Thoracic aorta (tissue), 2 donors: Measurements from ENCODE around the gene TOR1B. TPM values are rescaled to one million over a fixed set of nuclear protein-coding genes. Genes with fewer than 3 reads are reported as not detected.

Experiments used
- ATAC-seq: fragments of 150-250 bp; one replicate; pipeline ENCODE4 v1.8.0; 2017; ENCODE audit warnings: low read depth; ENCODE audit not compliant: insufficient number of reproducible peaks, low FRiP score
- DNase-seq: peaks from one replicate; pipeline ENCODE4 v3.0.0-alpha.2; 2020; ENCODE audit warnings: low spot score
- H3K27ac ChIP-seq, 2 donors: fragments of 200-600 bp; sonication (generic); 1 replicate in 1 of 2; 2 replicates in 1 of 2; pipeline ENCODE4 v1.5.1; 2016; ENCODE audit warnings: mild to moderate bottlenecking in 2 of 2, moderate library complexity in 2 of 2
- H3K27me3 ChIP-seq: fragments of 200-600 bp; sonication (generic); replicated peaks from 2 replicates; pipeline ENCODE4 v1.6.0; 2016; ENCODE audit warnings: mild to moderate bottlenecking; ENCODE audit not compliant: insufficient read depth
- H3K36me3 ChIP-seq: fragments of 200-600 bp; sonication (generic); one replicate; pipeline ENCODE4 v1.5.1; 2016
- H3K4me1 ChIP-seq, 2 donors: fragments of 200-600 bp; sonication (generic); 1 replicate in 1 of 2; 2 replicates in 1 of 2; pipeline versions ENCODE4 v1.5.1 to v1.6.0; 2016; ENCODE audit warnings: low read depth in 2 of 2, mild to moderate bottlenecking in 1 of 2; ENCODE audit not compliant: control insufficient read depth in 1 of 2
- H3K4me3 ChIP-seq: fragments of 200-600 bp; sonication (generic); 2 replicates; pipeline ENCODE4 v1.5.1; 2016; ENCODE audit warnings: mild to moderate bottlenecking
- H3K9me3 ChIP-seq: fragments of 200-600 bp; sonication (generic); 2 replicates; pipeline ENCODE4 v1.5.1; 2016
- CTCF ChIP-seq: fragments of 200-600 bp; sonication (generic); IDR thresholded peaks from one replicate; pipeline ENCODE4 v1.5.1; 2019; ENCODE audit warnings: antibody characterized with exemption
- total RNA-seq, 2 donors: library from RNA; depleted of rRNA; stranded (reverse); fragments of >200 nt; gene quantifications; one replicate each; pipeline versions ENCODE4 v1.1.0 to v1.2.3, GENCODE V29; 2016

The TOR1B gene
- total RNA-seq, 2 donors from 2014 or later = 28.4 to 33.4 TPM

- DNase-seq (no peak), ATAC-seq (no peak)
- H3K9me3 ChIP-seq = no peaks in the 10 kb centered on the region
- H3K4me3 ChIP-seq = no peak overlapping the region
- H3K36me3 ChIP-seq = peaks cover 14% of the 10 kb centered on the region
- H3K27ac ChIP-seq = no peak overlapping the region
- H3K27me3 ChIP-seq = no peaks in the 10 kb centered on the region
- TF ChIP-seq CTCF = no peak
- peaks cover 0 to 2% of the 10 kb centered on the region in 2 donors for H3K4me1 ChIP-seq
Observed at GRCh38 chr9:129809346-129809745, 6.4 kb downstream of the TOR1B start.

- ATAC-seq = no peak
- Histone ChIP-seq H3K4me1 (no peaks in the 10 kb centered on the region), H3K4me3 (no peak overlapping the region), H3K27ac (no peak overlapping the region), H3K27me3 (no peaks in the 10 kb centered on the region), H3K36me3 (peaks cover 16% of the 10 kb centered on the region), H3K9me3 (no peaks in the 10 kb centered on the region)
- TF ChIP-seq CTCF = no peak
- no peak for DNase-seq
Observed at GRCh38 chr9:129810116-129810515, 7.1 kb downstream of the TOR1B start.

GRCh38 chr9:129810788-129811187, 7.8 kb downstream of the TOR1B start:
- Histone ChIP-seq H3K4me1 (no peaks in the 10 kb centered on the region), H3K27ac (no peak overlapping the region), H3K9me3 (no peaks in the 10 kb centered on the region), H3K27me3 (no peaks in the 10 kb centered on the region), H3K4me3 (no peak overlapping the region), H3K36me3 (peaks cover 20% of the 10 kb centered on the region)
- no peak for TF ChIP-seq CTCF
- DNase-seq (no peak), ATAC-seq (no peak)

GRCh38 chr9:129811967-129812363, 9.0 kb downstream of the TOR1B start:
- Histone ChIP-seq H3K9me3 (no peaks in the 10 kb centered on the region), H3K4me3 (no peak overlapping the region), H3K27ac (no peak overlapping the region), H3K27me3 (no peaks in the 10 kb centered on the region), H3K4me1 (no peaks in the 10 kb centered on the region), H3K36me3 (peaks cover 31% of the 10 kb centered on the region)
- no peak for DNase-seq
- no peak for TF ChIP-seq CTCF
- ATAC-seq = no peak

GRCh38 chr9:129812385-129812784, 9.4 kb downstream of the TOR1B start:
- no peak for TF ChIP-seq CTCF
- Histone ChIP-seq H3K9me3 (no peaks in the 10 kb centered on the region), H3K27ac (no peak overlapping the region), H3K36me3 (peaks cover 35% of the 10 kb centered on the region), H3K4me1 (no peaks in the 10 kb centered on the region), H3K4me3 (no peak overlapping the region), H3K27me3 (no peaks in the 10 kb centered on the region)
- DNase-seq (no peak), ATAC-seq (no peak)
